ENCODE results near the gene TBL1X.

Gene TBL1X

DNA sequence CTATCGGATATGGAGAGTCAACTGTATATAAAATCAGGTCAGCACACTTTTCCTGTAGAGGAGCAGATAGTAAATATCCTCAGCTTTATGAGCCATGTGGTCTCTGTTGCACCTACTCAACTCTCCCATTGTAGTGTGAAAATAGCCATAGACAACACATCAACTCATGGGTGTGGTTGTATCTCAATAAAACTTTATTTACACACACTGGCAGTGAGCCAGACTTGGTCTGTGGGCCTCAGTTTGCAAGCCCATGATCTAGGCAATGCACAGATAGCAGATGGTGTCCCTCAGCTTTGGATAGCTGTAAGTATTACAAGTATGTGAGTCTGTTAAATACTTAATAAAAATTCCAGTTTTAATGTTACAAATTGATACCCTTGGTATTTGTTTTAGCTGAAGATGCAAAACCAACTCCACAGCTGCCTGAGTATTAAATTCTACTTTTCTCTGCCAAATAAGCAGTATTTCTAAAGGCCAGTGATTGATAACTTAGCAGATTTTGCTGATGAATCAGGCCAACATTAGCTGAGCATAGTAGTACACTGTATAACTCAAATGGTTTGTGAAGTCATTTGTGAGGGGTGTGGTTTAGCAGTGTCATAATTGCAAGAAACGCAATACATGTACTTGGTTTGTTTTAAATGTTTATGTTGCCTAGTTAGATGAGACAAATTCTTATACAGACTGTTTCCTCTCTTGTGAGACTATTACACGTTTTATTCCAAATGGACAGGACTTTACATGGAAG, 213.5 kb downstream of the TBL1X start:
- DNase-seq: no peak

DNA sequence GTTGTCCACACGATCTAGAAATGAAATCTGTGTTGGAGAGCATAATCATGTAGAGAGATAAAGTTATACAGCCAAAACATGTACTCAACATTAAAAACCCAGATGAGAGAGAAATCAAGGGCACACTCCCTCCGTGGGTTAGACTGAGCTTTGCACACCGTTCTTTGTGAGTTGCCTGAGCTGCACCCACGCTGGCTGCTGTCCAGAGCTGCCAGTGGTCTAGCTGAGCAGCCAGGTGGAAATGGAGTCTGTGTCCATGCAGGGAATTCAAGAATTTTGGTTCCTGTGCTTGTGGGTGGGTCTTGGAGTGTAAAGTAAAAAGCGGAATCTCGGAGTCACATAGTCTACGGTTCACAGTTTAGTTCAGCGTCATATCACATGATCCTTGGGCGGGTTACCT, 216.2 kb downstream of the TBL1X start:
- DNase-seq: no peak

DNA sequence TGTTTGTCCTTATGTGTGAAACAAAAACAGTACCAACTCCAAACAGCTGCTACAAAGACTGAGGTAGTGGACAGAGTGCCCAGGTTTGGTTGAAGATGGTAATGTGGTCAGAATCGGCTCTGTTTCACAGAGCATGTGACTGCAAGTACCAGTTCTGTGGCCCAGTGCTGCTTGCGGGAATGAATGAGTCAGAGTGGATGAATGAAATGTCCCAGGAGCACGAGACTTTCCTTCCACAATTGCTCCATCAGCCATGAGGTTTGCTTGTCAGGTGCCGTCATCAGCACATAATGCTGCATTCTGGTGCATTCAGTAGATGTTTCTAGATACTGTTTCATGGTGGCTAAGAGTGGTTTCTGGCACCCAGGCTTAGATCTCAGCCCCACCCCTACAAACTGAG, 216.6 kb downstream of the TBL1X start:
- no peak for DNase-seq

- no peak for DNase-seq
Measured at GRCh38 chrX:9682456-9682855, 217.6 kb downstream of the TBL1X start.

- no peak for DNase-seq
Measured at GRCh38 chrX:9682861-9683260, 218.0 kb downstream of the TBL1X start.

GRCh38 chrX:9683350-9683749, 218.5 kb downstream of the TBL1X start:
- DNase-seq: no peak

- no peak for DNase-seq
Measured at GRCh38 chrX:9687899-9688298, 223.0 kb downstream of the TBL1X start.

GRCh38 chrX:9688833-9689232, 224.0 kb downstream of the TBL1X start:
- no peak for DNase-seq

DNA sequence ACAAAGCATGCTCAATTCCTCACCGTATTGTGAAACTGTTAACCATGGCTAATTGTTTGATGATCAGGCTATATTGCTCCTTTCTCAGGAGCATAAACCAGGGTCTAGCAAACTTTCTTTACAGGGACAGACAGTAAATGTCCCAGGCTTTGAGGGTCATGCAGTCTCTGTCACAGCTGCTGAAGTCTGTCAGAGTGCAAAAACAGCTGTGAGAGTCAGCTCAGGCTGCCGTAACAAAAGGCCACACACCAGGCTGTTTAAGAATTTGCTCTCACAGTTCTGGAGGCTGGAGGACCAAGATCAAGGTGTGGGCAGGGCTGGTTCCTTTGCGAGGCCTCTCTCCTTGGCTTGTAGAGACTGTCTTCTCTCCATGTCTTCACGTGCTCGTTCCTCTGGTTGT, 225.2 kb downstream of the TBL1X start:
- DNase-seq: no peak

DNA sequence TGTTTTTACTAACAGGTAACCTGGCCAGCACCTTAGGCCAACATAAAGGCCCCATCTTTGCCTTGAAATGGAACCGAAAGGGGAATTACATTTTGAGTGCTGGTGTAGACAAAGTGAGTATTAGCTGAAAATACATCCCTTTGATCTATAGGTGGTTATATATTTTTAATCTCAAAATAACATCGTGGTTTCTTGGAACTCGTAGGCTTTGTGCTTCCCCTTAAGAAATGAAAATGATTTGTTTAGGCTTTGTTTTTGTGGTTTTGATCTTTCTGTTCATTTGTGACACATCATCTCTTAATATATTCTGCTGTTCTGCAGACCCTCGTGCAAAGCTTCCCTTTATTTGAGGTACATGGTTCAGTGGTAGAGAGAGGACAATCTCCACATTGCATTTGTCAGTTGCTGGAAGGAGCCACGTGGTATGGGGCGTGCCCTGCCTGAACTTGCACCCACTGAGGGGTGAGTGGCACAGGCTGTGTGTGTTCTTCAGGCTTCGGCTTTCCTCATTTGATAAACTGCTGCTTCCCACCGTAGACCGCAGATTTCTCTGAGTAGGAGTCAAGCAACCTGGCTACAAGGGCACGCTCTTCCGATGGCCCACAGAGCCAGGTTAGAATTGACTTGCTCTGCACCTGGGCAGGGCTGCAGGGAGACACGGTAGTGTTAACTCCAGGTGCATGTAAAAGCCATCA, 228.6 kb downstream of the TBL1X start:
- no peak for DNase-seq

- no peak for DNase-seq
Measured at GRCh38 chrX:9698576-9698975, 233.7 kb downstream of the TBL1X start.

GRCh38 chrX:9700555-9700954, 235.7 kb downstream of the TBL1X start:
- no peak for DNase-seq

GRCh38 chrX:9701790-9702189, 236.9 kb downstream of the TBL1X start:
- no peak for DNase-seq

GRCh38 chrX:9703406-9703805, 238.5 kb downstream of the TBL1X start:
- no peak for DNase-seq

GRCh38 chrX:9704876-9705465, 240.1 kb downstream of the TBL1X start:
- DNase-seq: no peak

DNA sequence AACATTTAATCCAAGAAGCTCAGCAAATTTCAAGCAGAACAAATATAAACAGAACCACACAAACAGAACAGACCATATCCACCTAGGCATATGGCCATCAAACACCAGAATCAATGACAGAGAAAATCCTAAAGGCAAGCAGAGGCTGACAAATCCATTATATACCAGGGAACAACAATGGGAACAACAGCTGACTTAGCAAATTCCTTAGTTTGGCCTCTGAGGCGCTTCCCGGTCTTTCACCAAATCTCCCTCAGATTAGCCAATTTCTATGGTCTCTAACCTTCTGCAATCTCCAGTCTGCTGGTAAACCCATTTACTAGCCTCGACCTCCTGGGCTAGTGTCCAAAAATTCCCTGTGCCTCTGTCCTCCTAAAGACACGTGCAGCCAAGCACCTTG, 241.6 kb downstream of the TBL1X start:
- no peak for DNase-seq

DNA sequence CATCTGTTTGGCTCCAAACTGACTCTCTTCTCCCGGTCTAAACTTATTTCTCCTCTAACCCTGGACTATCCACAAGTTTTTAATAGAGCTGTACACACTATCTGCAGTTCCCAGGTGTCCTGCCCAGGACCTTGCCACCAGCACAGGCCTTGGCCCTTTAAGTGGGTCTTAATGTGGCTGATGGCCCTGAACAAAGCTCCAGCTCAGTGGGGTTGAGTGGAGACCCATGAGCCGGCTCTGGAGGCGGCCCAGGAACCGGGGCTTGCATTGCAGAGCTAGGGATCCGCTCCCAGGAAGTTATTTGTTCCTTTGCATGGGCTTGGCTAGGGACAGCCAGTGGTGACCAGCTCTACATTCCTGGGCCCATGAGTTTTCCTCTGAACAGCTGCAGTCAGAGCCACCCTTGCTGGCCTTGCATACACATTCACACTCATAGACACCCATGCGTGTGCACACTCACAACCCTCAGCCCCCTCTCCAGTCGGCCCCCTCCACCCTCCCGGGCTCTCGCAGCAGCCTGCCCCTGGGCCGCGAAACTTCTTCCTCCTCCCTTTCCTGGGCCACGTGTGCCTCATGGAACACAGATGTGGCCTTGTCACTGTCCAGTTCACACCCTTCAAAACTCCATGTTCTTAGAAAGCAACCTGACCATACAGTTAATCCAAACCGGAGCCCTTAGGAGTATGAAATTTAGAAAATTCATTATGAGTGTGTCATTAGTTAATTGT, 242.6 kb downstream of the TBL1X start:
- DNase-seq: no peak

DNA sequence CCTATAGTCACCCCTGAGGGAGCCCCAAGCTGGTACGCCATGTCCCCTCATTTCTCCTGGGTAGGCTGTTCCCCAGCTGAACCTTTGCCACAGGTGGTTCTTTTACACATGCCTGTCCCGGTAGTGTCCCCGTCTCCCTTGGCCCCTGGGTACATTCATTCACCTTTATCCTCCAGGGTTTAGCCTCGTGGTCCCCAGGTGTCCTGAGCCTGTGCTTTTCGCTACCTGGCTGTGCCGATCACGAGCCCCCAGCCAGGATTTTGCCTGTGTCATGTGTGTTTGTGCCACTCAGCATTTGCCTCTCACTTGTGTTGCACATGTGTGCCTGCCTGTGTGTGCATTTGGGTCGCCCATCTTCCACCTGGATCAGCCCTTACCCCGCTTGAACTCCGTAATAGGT, 243.2 kb downstream of the TBL1X start:
- DNase-seq: no peak

GRCh38 chrX:9708923-9709553, 244.2 kb downstream of the TBL1X start:
- peak; percentile 8 for DNase-seq

DNA sequence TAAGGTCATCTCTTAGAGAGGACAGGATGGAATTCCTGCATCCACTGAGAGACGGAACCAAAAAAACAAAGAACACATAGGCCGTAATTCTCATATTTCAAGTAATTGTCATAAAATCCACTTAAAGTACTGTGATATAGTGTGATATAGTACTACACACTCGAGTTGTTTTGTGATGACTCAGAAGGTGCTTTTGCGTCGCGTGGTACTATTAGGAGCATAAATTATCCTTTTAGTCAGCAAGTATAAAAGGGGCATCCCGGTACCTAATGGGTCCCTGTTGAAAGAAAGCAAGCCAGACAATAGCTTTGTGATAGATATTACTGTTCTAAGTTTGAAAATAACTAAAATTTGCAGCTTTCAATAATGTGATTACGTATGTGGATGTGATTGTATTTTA, 245.5 kb downstream of the TBL1X start:
- no peak for DNase-seq

DNA sequence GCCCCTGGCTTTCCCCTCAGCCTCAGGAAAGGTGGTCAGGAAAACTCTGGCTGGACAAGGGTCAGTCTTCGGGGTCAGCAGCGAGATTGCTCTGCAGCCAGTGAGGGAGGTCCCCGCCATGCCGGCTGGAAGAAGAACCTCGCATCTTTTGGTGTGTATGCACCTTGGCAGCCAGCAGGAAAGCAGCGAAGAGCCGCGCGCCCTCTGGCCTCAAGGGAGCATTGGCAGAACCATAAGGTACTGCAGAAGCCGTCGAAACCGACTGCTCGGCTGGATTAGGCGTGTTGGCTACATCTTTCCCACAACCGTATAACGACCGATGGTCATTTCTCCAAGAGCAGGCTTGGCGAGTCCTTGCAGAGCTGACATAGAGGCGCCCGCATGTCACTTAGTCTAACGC, 252.5 kb downstream of the TBL1X start:
- no peak for DNase-seq

DNA sequence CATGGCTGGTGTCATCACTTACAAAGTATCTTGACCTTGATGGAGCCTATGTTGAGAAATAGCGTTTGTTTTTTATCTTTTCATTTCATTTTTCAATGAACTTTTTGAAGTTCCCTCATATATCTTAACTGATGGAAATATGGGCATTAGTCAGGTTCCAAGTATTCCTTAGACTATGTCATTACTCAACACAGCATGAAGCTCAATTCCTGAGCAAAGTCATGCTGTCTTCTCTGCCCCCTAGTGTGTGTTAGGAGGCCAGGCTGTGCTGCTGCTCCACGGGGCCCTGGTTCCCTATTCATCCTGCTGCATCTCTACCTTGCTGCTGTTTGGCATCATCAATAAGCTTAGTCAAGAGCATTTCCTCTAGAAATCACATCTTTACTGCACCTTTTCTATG, 259.9 kb downstream of the TBL1X start:
- DNase-seq: no peak

DNA sequence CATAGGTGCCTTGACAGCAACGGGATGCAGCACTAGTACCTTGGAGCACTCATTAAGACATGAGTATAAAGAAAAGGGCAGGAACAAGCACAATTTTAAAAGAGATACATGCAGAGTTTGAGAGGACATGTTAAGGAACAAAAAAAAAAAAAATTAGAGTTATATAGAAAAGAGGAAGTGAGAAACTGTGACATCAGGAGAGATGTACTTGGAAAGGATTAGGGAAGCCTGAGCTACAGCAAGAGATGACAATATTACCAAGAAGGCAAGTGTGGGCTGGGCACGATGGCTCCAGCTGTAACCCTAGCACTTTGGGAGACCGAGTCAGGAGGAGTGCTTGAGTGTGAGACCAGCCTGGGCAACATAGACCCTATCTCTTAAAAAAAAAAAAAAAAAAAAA, 263.4 kb downstream of the TBL1X start:
- DNase-seq: no peak

Measured in NCI-H187 treated with DMSO at 0.1 percent for 48 hours (cell line).